DMS53 treated with DMSO at 0.1 percent for 48 hours (cell line): ENCODE data around the gene DIP2B.
"Not testable (repeated sequence)": the region's sequence is repeated elsewhere in the genome, so short reads cannot be mapped to it uniquely, and the experiment has no call there.

Experiments
- DNase-seq: peaks from one replicate; lab custom pipeline; 2025; ENCODE audit not compliant: unreplicated experiment; lab: John Stamatoyannopoulos, UW

Gene DIP2B

GRCh38 chr12:50550530-50551223 is 45.9 kb downstream of the DIP2B start:
- DNase-seq: no peak

- DNase-seq: no peak
These were observed 47.1 kb downstream of the DIP2B start for GRCh38 chr12:50551866-50552265.

GRCh38 chr12:50554651-50555050 is 49.9 kb downstream of the DIP2B start:
- no peak for DNase-seq

GRCh38 chr12:50555471-50555885 is 50.7 kb downstream of the DIP2B start:
- no peak for DNase-seq

GRCh38 chr12:50556273-50556672 is 51.5 kb downstream of the DIP2B start:
- peak; percentile 23 for DNase-seq

GRCh38 chr12:50556796-50557195 is 52.0 kb downstream of the DIP2B start:
- not testable (repeated sequence) for DNase-seq

- no peak for DNase-seq
These were observed 52.6 kb downstream of the DIP2B start for GRCh38 chr12:50557421-50557820.

- DNase-seq: no peak
These were observed 54.2 kb downstream of the DIP2B start for GRCh38 chr12:50558970-50559369.

GRCh38 chr12:50562520-50563433 is 58.0 kb downstream of the DIP2B start:
- no peak for DNase-seq

GRCh38 chr12:50563434-50563787 is 58.6 kb downstream of the DIP2B start:
- DNase-seq: no peak

GRCh38 chr12:50564237-50564947 is 59.6 kb downstream of the DIP2B start:
- DNase-seq: no peak

- DNase-seq: no peak
These were observed 60.1 kb downstream of the DIP2B start for GRCh38 chr12:50564948-50565297.

GRCh38 chr12:50566066-50566465 is 61.3 kb downstream of the DIP2B start:
- DNase-seq: no peak

- DNase-seq: no peak
These were observed 63.1 kb downstream of the DIP2B start for GRCh38 chr12:50567926-50568325.

- DNase-seq: no peak
These were observed 63.7 kb downstream of the DIP2B start for GRCh38 chr12:50568338-50569091.

- no peak for DNase-seq
These were observed 64.5 kb downstream of the DIP2B start for GRCh38 chr12:50569321-50569720.

- no peak for DNase-seq
These were observed 65.1 kb downstream of the DIP2B start for GRCh38 chr12:50569876-50570275.

GRCh38 chr12:50571786-50572185 is 67.0 kb downstream of the DIP2B start:
- DNase-seq: no peak

- DNase-seq: no peak
These were observed 67.5 kb downstream of the DIP2B start for GRCh38 chr12:50572287-50572686.

GRCh38 chr12:50572760-50573159 is 68.0 kb downstream of the DIP2B start:
- no peak for DNase-seq

GRCh38 chr12:50573271-50573670 is 68.5 kb downstream of the DIP2B start:
- no peak for DNase-seq
